ENCODE data around the gene GCNT4. TPM values are rescaled to one million over a fixed set of nuclear protein-coding genes. Genes with fewer than 3 reads are reported as not detected.

GCNT4 gene
- total and polyA plus RNA-seq, 12 donors = 0.24 to 2.8 (median 1.0) TPM

GRCh38 chr5:75047356-75047755 lies 5.0 kb downstream of the GCNT4 start:
- intact Hi-C loops (cut with DNase I) = no loop called here
- Histone ChIP-seq H3K36me3 (replicated peaks in 1 of 2) (no peaks in the 10 kb centered on the region), H3K4me1 (replicated peaks in 1 of 2) (peaks cover 0 to 7% of the 10 kb centered on the region in 2 donors), H3K27me3 (no peaks in the 10 kb centered on the region), H3K9me3 (replicated peaks in 1 of 3) (no peaks in the 10 kb centered on the region), H3K27ac (no peak overlapping the region), H3K4me3 (no peak overlapping the region)
- TF ChIP-seq CTCF (IDR thresholded peaks at IDR 0.05) = no peak
- TF ChIP-seq POLR2A (IDR thresholded peaks at IDR 0.05) = no peak
- no peak for DNase-seq

- Histone ChIP-seq H3K36me3 (replicated peaks in 1 of 2) (no peaks in the 10 kb centered on the region), H3K9me3 (replicated peaks in 1 of 3) (no peaks in the 10 kb centered on the region), H3K27ac (no peak overlapping the region), H3K27me3 (no peaks in the 10 kb centered on the region), H3K4me3 (no peak overlapping the region), H3K4me1 (replicated peaks in 1 of 2) (no peaks in the 10 kb centered on the region)
- DNase-seq = no peak
- intact Hi-C loops (cut with DNase I) = no loop called here
- WGBS, 4 donors = 75 to 86% (median 86%) methylated on average over 10 of the region's 10 CpGs
- TF ChIP-seq POLR2A (IDR thresholded peaks at IDR 0.05) (no peak), CTCF (IDR thresholded peaks at IDR 0.05) (no peak)
Observed at GRCh38 chr5:75046366-75047142, 5.8 kb downstream of the GCNT4 start.

- WGBS, 4 donors = 92 to 96% (median 94%) methylated on average over 2 of the region's 2 CpGs
- Histone ChIP-seq H3K4me3 (no peak overlapping the region), H3K4me1 (replicated peaks in 1 of 2) (no peaks in the 10 kb centered on the region), H3K27me3 (no peaks in the 10 kb centered on the region), H3K36me3 (replicated peaks in 1 of 2) (no peaks in the 10 kb centered on the region), H3K9me3 (replicated peaks in 1 of 3) (no peaks in the 10 kb centered on the region), H3K27ac (no peak overlapping the region)
- no peak for DNase-seq
- intact Hi-C loops (cut with DNase I) = no loop called here
- no peak for TF ChIP-seq POLR2A (IDR thresholded peaks at IDR 0.05)
- TF ChIP-seq CTCF (IDR thresholded peaks at IDR 0.05) = no peak
Observed at GRCh38 chr5:75045071-75045470, 7.3 kb downstream of the GCNT4 start.

GRCh38 chr5:75044406-75044805 lies 8.0 kb downstream of the GCNT4 start:
- Histone ChIP-seq H3K27me3 (no peaks in the 10 kb centered on the region), H3K9me3 (replicated peaks in 1 of 3) (no peaks in the 10 kb centered on the region), H3K4me1 (replicated peaks in 1 of 2) (no peaks in the 10 kb centered on the region), H3K4me3 (no peak overlapping the region), H3K36me3 (replicated peaks in 1 of 2) (no peaks in the 10 kb centered on the region), H3K27ac (no peak overlapping the region)
- peak; percentile 83 to 94 (median 90) for DNase-seq
- intact Hi-C loops (cut with DNase I) = no loop called here
- TF ChIP-seq POLR2A (IDR thresholded peaks at IDR 0.05) (peak in 1 of 2 donors; percentile 55), CTCF (IDR thresholded peaks at IDR 0.05) (no peak)
- WGBS, 4 donors = 37 to 40% (median 37%) methylated on average over 7 of the region's 7 CpGs
